ENCODE results near the gene MAT2B. TPM values are rescaled to one million over a fixed set of nuclear protein-coding genes. Genes with fewer than 3 reads are reported as not detected.

The MAT2B gene
- total and polyA plus RNA-seq, 2 of the 13 experiments (the other 11 are each of a cell fraction or from before 2014, with no cell fraction given): 20.2 to 37.1 TPM

DNA sequence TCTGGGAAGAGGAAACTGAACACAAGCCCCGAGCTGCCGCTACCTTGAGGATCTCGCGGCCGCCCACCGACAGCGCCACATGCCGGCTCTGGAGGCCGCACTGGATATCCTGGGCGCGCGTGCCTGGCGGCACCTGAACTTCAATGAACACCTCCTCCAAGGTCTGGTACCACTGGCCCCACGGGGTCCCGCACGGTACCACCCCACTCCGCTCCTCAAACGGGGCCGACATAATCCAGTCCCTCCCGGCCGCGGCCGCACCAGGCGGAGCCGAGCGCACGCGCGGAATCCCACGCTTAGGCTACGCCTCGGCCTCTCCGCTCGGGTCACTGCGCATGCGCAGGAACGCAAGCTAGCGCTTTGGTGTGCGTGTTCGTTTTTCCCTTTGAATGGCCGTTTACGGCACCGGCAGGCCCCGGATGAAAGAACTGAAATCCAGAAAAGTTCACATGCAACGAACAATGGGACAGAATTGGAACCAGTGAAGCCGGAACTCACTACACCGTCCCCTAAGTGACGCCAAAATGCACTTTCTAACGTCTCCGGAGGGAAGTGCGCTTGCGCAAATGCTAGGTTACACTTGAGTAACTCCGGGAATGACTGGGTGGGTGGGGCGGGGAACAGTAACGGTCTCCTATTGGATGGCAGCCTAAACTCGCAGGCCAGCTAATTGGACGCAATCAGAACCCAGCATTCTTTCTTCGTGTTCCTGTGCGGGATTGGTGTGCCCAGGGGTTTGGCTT, 45.4 kb upstream of the MAT2B start, which contains the start of gene NUDCD2 (continued):
- TF ChIP-seq, protein P1, sequence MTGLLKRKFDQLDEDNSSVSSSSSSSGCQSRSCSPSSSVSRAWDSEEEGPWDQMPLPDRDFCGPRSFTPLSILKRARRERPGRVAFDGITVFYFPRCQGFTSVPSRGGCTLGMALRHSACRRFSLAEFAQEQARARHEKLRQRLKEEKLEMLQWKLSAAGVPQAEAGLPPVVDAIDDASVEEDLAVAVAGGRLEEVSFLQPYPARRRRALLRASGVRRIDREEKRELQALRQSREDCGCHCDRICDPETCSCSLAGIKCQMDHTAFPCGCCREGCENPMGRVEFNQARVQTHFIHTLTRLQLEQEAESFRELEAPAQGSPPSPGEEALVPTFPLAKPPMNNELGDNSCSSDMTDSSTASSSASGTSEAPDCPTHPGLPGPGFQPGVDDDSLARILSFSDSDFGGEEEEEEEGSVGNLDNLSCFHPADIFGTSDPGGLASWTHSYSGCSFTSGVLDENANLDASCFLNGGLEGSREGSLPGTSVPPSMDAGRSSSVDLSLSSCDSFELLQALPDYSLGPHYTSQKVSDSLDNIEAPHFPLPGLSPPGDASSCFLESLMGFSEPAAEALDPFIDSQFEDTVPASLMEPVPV (CRISPR knock-in tag; IDR thresholded peaks at IDR 0.05): peak; percentile 95
- TF ChIP-seq CHD2 (IDR thresholded peaks at IDR 0.05; ENCODE audit: low read depth, low read length): no peak
- TF ChIP-seq, protein P2, sequence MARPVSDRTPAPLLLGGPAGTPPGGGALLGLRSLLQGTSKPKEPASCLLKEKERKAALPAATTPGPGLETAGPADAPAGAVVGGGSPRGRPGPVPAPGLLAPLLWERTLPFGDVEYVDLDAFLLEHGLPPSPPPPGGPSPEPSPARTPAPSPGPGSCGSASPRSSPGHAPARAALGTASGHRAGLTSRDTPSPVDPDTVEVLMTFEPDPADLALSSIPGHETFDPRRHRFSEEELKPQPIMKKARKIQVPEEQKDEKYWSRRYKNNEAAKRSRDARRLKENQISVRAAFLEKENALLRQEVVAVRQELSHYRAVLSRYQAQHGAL (CRISPR knock-in tag; IDR thresholded peaks at IDR 0.05; ENCODE audit: not compliant biosample characterization): peak; percentile 39
- no peak for TF ChIP-seq U2AF2 (IDR thresholded peaks at IDR 0.05; ENCODE audit: low read depth, low read length)
- TF ChIP-seq, protein P3, sequence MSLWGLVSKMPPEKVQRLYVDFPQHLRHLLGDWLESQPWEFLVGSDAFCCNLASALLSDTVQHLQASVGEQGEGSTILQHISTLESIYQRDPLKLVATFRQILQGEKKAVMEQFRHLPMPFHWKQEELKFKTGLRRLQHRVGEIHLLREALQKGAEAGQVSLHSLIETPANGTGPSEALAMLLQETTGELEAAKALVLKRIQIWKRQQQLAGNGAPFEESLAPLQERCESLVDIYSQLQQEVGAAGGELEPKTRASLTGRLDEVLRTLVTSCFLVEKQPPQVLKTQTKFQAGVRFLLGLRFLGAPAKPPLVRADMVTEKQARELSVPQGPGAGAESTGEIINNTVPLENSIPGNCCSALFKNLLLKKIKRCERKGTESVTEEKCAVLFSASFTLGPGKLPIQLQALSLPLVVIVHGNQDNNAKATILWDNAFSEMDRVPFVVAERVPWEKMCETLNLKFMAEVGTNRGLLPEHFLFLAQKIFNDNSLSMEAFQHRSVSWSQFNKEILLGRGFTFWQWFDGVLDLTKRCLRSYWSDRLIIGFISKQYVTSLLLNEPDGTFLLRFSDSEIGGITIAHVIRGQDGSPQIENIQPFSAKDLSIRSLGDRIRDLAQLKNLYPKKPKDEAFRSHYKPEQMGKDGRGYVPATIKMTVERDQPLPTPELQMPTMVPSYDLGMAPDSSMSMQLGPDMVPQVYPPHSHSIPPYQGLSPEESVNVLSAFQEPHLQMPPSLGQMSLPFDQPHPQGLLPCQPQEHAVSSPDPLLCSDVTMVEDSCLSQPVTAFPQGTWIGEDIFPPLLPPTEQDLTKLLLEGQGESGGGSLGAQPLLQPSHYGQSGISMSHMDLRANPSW (CRISPR knock-in tag; IDR thresholded peaks at IDR 0.05; ENCODE audit: borderline replicate concordance): no peak; the same call in 1 of the 2 replicates
- TF ChIP-seq MTA3 (CRISPR knock-in tag; IDR thresholded peaks at IDR 0.05): no peak
- peak; percentile 80; the same call in 1 of the 2 replicates for TF ChIP-seq RARG (CRISPR knock-in tag; IDR thresholded peaks at IDR 0.05; ENCODE audit: low read depth)
- TF ChIP-seq FOXJ3 (CRISPR knock-in tag; IDR thresholded peaks at IDR 0.05; ENCODE audit: borderline replicate concordance): no peak; the same call in 1 of the 2 replicates
- no peak for TF ChIP-seq WIZ (CRISPR knock-in tag; IDR thresholded peaks at IDR 0.05)
- TF ChIP-seq, protein P4, sequence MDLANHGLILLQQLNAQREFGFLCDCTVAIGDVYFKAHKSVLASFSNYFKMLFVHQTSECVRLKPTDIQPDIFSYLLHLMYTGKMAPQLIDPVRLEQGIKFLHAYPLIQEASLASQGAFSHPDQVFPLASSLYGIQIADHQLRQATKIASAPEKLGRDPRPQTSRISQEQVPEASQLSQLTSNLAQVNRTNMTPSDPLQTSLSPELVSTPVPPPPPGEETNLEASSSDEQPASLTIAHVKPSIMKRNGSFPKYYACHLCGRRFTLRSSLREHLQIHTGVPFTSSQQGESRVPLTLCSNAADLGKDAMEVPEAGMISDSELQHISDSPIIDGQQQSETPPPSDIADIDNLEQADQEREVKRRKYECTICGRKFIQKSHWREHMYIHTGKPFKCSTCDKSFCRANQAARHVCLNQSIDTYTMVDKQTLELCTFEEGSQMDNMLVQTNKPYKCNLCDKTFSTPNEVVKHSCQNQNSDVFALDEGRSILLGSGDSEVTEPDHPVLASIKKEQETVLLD (CRISPR knock-in tag; IDR thresholded peaks at IDR 0.05; ENCODE audit: low read depth): no peak
- no peak for TF ChIP-seq IKZF4 (CRISPR knock-in tag; IDR thresholded peaks at IDR 0.05; ENCODE audit: borderline replicate concordance, low read depth, not compliant biosample characterization)
- TF ChIP-seq, protein P5, sequence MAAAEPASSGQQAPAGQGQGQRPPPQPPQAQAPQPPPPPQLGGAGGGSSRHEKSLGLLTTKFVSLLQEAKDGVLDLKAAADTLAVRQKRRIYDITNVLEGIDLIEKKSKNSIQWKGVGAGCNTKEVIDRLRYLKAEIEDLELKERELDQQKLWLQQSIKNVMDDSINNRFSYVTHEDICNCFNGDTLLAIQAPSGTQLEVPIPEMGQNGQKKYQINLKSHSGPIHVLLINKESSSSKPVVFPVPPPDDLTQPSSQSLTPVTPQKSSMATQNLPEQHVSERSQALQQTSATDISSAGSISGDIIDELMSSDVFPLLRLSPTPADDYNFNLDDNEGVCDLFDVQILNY (CRISPR knock-in tag; conservative IDR thresholded peaks at IDR 0.05): peak; percentile 35; the same call in 1 of the 2 replicates
- TF ChIP-seq EZH2 (conservative IDR thresholded peaks at IDR 0.05; ENCODE audit: low read depth, low read length): no peak
- TF ChIP-seq, protein P6, sequence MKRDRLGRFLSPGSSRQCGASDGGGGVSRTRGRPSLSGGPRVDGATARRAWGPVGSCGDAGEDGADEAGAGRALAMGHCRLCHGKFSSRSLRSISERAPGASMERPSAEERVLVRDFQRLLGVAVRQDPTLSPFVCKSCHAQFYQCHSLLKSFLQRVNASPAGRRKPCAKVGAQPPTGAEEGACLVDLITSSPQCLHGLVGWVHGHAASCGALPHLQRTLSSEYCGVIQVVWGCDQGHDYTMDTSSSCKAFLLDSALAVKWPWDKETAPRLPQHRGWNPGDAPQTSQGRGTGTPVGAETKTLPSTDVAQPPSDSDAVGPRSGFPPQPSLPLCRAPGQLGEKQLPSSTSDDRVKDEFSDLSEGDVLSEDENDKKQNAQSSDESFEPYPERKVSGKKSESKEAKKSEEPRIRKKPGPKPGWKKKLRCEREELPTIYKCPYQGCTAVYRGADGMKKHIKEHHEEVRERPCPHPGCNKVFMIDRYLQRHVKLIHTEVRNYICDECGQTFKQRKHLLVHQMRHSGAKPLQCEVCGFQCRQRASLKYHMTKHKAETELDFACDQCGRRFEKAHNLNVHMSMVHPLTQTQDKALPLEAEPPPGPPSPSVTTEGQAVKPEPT (CRISPR knock-in tag; IDR thresholded peaks at IDR 0.05; ENCODE audit: low read depth): no peak
- no peak for TF ChIP-seq ZNF652 (CRISPR knock-in tag; IDR thresholded peaks at IDR 0.05; ENCODE audit: borderline replicate concordance, low read depth)
- TF ChIP-seq ZNF232 (CRISPR knock-in tag; IDR thresholded peaks at IDR 0.05; ENCODE audit: borderline replicate concordance): peak; percentile 90; the same call in 1 of the 2 replicates
- no peak; the same call in 1 of the 2 replicates for TF ChIP-seq KLF6 (CRISPR knock-in tag; IDR thresholded peaks at IDR 0.05)
- no peak for TF ChIP-seq CENPX (CRISPR knock-in tag; IDR thresholded peaks at IDR 0.05)
- TF ChIP-seq JARID2 (CRISPR knock-in tag; IDR thresholded peaks at IDR 0.05; ENCODE audit: insufficient replicate concordance): peak; percentile 91
